Measurements from ENCODE around the gene GALNT17.

- no peak for TF ChIP-seq CTCF (conservative IDR thresholded peaks at IDR 0.05; ENCODE audit: low read depth, low read length)
- TF ChIP-seq EZH2 (IDR thresholded peaks at IDR 0.05; ENCODE audit: low read length, unreplicated experiment) = no peak
- TF ChIP-seq EZH2phosphoT487 (IDR thresholded peaks at IDR 0.05; ENCODE audit: borderline replicate concordance, low read length) = no peak
Measured at GRCh38 chr7:71300603-71301002, 168.7 kb downstream of the GALNT17 start.
